Dendritic cell treated with granulocyte-macrophage colony-stimulating factor and Interleukin-4, amounts not matched to agents 40 ng/mL and 50 ng/mL, for 4 days (primary cell): ENCODE data around the gene TPST2.

Source experiments
- H3K27ac Mint-ChIP-seq: one replicate; pipeline ENCODE4 v1.8.0; 2022; ENCODE audit warnings: mild to moderate bottlenecking, mixed read lengths
- H3K27me3 Mint-ChIP-seq: one replicate; pipeline ENCODE4 v1.8.0; 2022; ENCODE audit warnings: mild to moderate bottlenecking, mixed read lengths
- H3K36me3 Mint-ChIP-seq: one replicate; pipeline ENCODE4 v1.8.0; 2022; ENCODE audit warnings: low read depth, mixed read lengths
- H3K4me1 Mint-ChIP-seq: one replicate; pipeline ENCODE4 v1.8.0; 2022; ENCODE audit warnings: low read depth, mixed read lengths
- H3K4me3 Mint-ChIP-seq: one replicate; pipeline ENCODE4 v1.8.0; 2022; ENCODE audit warnings: mild to moderate bottlenecking, moderate library complexity, mixed read lengths
- H3K9me3 Mint-ChIP-seq: one replicate; pipeline ENCODE4 v1.8.0; 2022; ENCODE audit warnings: mixed read lengths
- intact Hi-C: fragments of 100-400 bp; cut with micrococcal nuclease; formaldehyde crosslinking; loops from one replicate; pipeline ENCODE4 v1.15.0; 2022

Gene TPST2

DNA sequence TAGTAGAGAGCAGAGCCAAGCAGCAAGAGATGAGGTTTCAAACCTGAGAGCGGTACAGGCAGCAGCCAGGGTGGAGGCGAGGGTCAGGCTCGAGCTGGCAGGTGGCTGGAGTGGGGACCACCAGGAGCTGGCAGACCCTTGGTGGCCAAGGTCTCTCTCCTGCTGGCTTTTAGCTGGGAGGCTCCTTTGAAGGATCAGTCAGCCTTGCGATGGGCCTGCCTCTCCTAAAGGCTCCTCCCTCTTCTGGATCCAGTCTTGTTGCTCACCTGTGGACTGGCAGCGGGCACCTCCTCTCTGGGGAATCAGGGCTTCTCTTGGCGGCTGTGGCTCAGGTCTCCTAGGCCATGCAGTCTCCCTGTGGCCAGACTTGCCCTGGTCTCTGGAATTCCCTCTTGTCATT lies 24.8 kb downstream of the TPST2 start:
- peaks cover 39% of the 10 kb centered on the region for H3K36me3 Mint-ChIP-seq
- no peak overlapping the region for H3K4me3 Mint-ChIP-seq
- H3K27ac Mint-ChIP-seq = no peak overlapping the region
- intact Hi-C loops = no loop called here
- no peaks in the 10 kb centered on the region for H3K9me3 Mint-ChIP-seq
- no peaks in the 10 kb centered on the region for H3K27me3 Mint-ChIP-seq
- H3K4me1 Mint-ChIP-seq = peaks cover 29% of the 10 kb centered on the region

DNA sequence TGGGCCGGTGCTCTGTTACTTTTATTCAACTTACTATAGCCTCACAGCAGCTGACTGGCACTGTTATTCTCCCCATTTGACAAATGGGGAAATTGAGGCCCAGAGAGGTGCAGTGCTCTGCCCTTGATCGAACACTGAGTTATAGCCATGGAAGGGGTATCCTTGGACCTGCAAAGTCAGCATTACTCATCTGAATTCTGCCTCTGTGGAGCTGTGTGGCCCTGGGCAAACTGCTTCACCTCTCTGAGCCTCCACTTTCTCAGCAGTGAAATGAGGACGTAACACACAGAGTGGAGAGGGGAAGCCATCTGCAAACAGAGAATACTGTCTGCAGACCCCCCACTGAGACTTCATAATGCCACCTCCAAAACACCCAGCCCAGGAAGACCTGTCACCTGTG lies 25.3 kb downstream of the TPST2 start:
- peaks cover 29% of the 10 kb centered on the region for H3K4me1 Mint-ChIP-seq
- intact Hi-C loops = no loop called here
- H3K36me3 Mint-ChIP-seq = peaks cover 39% of the 10 kb centered on the region
- H3K27me3 Mint-ChIP-seq = no peaks in the 10 kb centered on the region
- H3K4me3 Mint-ChIP-seq = no peak overlapping the region
- H3K27ac Mint-ChIP-seq = no peak overlapping the region
- no peaks in the 10 kb centered on the region for H3K9me3 Mint-ChIP-seq

DNA sequence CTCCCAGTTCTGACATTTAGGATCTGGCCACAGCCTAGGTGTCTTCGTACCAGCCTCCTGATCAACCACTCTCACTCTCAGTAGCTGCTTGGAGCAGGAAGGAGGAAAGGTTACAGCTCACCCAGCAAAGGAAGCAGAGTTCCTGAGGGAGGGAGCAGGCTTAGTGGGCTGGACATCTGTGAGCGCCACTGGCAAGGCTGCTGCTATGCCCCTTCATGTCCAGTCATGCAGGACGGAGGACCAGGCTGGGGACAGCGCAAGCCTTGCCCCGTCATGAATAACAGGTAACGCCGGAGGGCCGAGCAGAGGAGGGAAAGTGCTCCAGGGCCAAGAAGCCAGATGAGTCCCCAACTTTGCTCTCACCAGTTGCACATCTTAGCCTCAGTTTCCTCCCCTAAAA lies 25.8 kb downstream of the TPST2 start:
- Mint-ChIP-seq H3K4me1 (peaks cover 29% of the 10 kb centered on the region), H3K27me3 (no peaks in the 10 kb centered on the region), H3K9me3 (no peaks in the 10 kb centered on the region), H3K36me3 (peaks cover 37% of the 10 kb centered on the region), H3K27ac (no peak overlapping the region), H3K4me3 (no peak overlapping the region)
- intact Hi-C loops = no loop called here

DNA sequence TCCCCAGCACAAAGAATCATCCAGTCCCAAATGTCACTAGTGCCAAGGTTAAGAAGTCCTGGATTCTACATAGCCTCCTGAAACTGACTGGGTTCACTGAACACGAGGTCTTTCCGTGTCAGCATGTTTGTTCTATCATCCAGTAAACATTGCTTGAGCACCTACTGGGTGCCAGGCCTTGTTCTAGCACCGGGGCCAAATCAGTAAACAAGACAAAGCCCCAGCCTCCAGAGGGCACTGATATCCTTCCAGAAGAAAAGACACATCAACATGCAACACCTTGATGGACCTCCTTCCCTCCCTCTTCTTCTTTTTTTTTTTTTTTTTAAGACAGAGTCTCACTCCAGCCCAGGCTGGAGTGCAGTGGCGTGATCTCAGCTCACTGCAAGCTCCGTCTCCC lies 26.9 kb downstream of the TPST2 start:
- no peak overlapping the region for H3K27ac Mint-ChIP-seq
- no peak overlapping the region for H3K4me3 Mint-ChIP-seq
- H3K4me1 Mint-ChIP-seq = peaks cover 35% of the 10 kb centered on the region
- intact Hi-C loops = no loop called here
- no peaks in the 10 kb centered on the region for H3K27me3 Mint-ChIP-seq
- peaks cover 39% of the 10 kb centered on the region for H3K36me3 Mint-ChIP-seq
- no peaks in the 10 kb centered on the region for H3K9me3 Mint-ChIP-seq

DNA sequence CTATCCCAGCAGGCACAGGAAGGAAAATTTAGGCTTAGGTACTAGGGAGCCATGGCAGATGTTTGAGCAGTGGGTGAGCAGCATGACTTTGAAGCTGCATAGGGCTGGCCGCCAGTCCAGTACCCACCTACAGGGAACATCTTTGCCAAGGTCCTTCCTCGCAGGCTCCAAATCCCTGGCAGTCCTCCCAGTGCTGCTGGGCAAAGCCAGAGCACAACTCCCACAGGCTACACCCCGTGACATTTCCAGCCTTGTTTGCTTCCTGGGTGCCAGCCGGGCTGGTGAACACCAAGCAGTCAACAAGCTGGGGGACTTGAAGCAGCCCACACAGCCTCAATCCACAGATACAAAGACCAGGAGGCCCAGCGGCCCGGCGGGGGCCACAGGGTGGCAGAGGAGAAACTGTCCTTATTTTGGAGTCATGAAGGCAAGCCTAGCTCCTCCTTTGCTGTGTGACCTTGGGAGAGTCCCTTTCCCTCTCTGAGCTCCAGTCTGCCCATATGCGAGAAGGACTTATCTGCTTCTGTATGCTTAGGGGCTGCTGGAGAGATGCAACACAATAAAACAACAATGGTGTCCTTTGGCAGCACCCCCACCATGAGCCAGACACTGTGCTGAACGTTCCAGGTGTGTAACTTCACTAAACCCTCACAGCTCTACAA lies 28.0 kb downstream of the TPST2 start:
- H3K4me3 Mint-ChIP-seq = no peak overlapping the region
- intact Hi-C loops = no loop called here
- H3K27ac Mint-ChIP-seq = no peak overlapping the region
- no peaks in the 10 kb centered on the region for H3K27me3 Mint-ChIP-seq
- H3K4me1 Mint-ChIP-seq = peaks cover 34% of the 10 kb centered on the region
- no peaks in the 10 kb centered on the region for H3K9me3 Mint-ChIP-seq
- peaks cover 48% of the 10 kb centered on the region for H3K36me3 Mint-ChIP-seq

DNA sequence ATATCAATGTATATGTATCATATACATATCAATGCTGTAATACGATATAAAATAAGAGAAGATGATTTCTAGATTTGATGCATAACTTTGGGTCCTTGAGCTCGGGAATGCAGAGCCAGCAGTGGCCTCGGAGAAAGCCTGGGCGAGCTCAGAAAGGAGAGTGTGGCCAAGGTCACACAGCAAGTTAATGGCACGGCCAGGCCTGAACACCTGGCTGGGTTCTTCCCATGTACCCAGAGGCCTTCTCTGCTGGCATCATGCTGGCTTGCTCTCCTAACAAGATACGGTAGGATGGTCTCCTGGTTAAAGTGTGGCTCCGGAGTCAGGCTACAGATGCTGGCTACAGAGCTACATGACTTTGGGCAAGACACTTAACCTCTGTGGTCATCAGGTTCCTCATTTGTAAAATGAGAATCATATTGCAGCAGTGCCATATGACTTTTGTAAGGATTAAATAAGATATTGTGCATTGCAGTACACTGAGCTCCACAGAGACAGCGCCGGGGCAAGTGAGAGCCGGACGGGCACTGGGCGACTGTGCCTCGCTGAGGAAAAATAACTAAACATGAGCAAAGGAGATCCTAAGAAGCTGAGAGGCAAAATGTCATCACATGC lies 29.9 kb downstream of the TPST2 start:
- Mint-ChIP-seq H3K36me3 (peaks cover 41% of the 10 kb centered on the region), H3K4me3 (no peak overlapping the region), H3K9me3 (no peaks in the 10 kb centered on the region), H3K27ac (peak overlapping the region; percentile 23), H3K27me3 (no peaks in the 10 kb centered on the region), H3K4me1 (peaks cover 26% of the 10 kb centered on the region)
- intact Hi-C loops = no loop called here

DNA sequence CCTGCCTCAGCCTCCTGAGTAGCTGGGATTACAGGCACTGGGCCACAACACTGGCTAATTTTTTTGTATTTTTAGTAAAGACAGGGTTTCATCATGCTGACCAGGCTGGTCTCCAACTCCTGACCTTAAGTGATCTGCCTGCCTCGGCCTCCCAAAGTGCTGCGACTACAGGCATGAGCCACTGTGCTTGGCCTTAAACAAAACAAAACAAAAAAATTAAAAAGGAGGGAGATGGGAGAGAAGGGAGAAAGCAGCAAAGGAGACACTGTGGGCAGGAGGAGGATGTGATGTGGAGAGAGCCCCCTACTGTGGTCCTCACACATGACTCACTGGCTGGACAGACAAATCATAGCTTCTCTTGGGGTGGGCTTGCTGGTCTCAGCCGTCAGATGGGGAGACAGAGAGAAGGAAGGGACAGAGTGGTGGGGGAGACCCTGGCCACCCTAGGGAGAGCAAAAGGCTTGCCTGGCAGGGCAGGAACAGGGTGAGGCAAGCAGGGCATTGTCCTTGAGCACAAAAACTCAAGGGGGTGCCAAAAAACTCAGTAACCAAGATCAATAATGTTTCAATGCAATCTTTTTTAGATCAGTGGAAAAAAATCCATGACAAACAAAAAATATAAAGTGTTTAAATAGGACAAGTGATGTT lies 31.6 kb downstream of the TPST2 start:
- Mint-ChIP-seq H3K9me3 (no peaks in the 10 kb centered on the region), H3K27ac (peak overlapping the region; percentile 7), H3K27me3 (no peaks in the 10 kb centered on the region), H3K4me1 (peaks cover 36% of the 10 kb centered on the region), H3K4me3 (no peak overlapping the region), H3K36me3 (peaks cover 24% of the 10 kb centered on the region)
- intact Hi-C loops = no loop called here

DNA sequence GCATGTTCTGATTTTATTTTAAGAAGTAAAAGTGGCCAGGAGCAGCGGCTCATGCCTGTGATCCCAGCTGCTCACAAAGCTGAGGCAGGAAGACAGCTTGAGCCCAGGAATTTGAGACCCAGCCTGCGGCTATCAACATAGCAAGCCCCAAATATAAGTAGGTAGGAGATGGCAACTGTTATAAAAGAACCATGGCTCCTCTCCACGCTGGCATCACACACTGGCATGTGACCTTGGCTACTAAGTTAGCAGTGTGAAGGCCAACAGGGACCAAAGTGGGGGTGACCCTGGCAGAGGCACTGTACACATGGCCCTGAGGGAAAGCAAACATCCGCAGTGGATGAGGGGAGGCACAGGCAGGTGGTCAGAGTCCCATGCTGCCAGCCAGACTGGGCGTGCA lies 33.0 kb downstream of the TPST2 start:
- intact Hi-C loops = no loop called here
- Mint-ChIP-seq H3K36me3 (peaks cover 24% of the 10 kb centered on the region), H3K27me3 (no peaks in the 10 kb centered on the region), H3K27ac (no peak overlapping the region), H3K4me1 (peaks cover 39% of the 10 kb centered on the region), H3K9me3 (no peaks in the 10 kb centered on the region), H3K4me3 (no peak overlapping the region)

DNA sequence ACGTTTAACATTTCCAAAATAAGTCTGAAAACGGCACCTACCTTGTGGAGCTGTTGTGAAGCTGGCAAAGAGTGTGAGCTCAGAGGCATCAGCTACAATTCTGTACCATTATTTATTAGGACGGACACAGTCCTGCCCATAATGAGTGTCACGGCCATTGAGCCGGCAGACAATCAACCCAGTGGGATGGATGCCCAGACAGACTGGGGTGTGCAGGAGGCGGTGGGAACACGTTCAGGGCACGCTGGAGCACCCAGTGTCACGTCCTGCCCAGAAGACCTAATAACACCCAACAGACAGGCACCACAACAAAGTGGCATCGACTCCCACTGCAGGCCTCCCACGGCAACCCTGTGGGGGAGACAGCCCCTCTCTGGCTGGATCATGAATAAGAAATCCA lies 34.5 kb downstream of the TPST2 start:
- no peak overlapping the region for H3K27ac Mint-ChIP-seq
- peaks cover 33% of the 10 kb centered on the region for H3K4me1 Mint-ChIP-seq
- H3K9me3 Mint-ChIP-seq = no peaks in the 10 kb centered on the region
- H3K36me3 Mint-ChIP-seq = peaks cover 36% of the 10 kb centered on the region
- intact Hi-C loops = no loop called here
- H3K4me3 Mint-ChIP-seq = no peak overlapping the region
- H3K27me3 Mint-ChIP-seq = no peaks in the 10 kb centered on the region

DNA sequence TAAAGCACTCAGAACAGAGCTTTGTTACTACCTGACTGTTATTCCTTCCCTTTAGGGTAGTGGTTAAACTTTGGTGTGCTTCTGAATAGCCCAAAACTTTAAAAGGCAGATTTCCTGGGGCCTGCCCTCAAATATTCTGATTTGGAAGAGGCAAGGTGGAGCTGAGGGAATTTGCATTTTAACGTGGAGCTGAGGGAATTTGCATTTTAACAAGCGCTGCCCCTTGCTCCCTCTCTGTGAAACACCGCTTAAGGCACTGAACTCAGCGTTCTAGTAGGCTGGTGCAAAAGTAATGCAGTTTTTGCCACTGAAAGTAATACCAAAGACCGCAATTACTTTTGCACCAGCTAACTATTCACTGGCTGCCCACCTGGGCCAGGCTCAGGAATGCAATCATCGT lies 35.0 kb downstream of the TPST2 start:
- Mint-ChIP-seq H3K36me3 (peaks cover 41% of the 10 kb centered on the region), H3K27me3 (no peaks in the 10 kb centered on the region), H3K4me1 (peaks cover 33% of the 10 kb centered on the region), H3K9me3 (no peaks in the 10 kb centered on the region), H3K4me3 (no peak overlapping the region), H3K27ac (no peak overlapping the region)
- intact Hi-C loops = no loop called here

DNA sequence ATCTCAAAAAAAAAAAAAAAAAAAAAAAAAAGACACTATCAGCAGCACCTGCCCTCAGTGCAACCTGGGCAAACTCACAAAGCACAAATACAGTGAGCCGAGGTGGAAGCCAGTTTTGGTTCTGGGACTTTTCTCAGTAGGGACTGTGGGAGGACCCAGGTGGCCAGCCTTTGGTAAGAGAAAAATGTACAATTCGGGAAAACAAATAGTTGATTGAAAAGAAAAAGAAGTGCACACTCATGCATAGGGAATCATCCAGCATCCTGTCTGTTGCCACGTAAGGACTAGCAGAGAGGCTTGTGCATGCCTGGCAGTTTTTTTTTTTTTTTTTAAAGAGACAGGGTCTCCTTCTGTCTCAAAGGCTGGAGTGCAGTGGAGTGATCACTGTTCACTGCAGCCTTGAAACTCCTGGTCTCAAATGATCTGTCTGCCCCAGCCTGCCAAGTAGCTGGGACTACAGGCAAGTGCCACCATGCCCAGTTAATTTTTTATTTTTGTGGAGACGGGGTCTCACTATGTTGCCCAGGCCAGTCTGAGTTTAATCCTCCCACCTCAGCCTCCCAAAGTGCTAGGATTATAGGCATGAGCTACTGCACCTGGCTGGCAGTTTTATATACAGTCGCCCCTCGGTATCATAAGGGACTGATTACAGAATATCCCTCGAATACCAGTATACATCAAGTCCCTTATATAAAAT lies 36.7 kb downstream of the TPST2 start:
- intact Hi-C loops = no loop called here
- H3K4me1 Mint-ChIP-seq = peaks cover 30% of the 10 kb centered on the region
- peaks cover 41% of the 10 kb centered on the region for H3K36me3 Mint-ChIP-seq
- H3K27ac Mint-ChIP-seq = no peak overlapping the region
- no peaks in the 10 kb centered on the region for H3K27me3 Mint-ChIP-seq
- no peak overlapping the region for H3K4me3 Mint-ChIP-seq
- H3K9me3 Mint-ChIP-seq = no peaks in the 10 kb centered on the region

DNA sequence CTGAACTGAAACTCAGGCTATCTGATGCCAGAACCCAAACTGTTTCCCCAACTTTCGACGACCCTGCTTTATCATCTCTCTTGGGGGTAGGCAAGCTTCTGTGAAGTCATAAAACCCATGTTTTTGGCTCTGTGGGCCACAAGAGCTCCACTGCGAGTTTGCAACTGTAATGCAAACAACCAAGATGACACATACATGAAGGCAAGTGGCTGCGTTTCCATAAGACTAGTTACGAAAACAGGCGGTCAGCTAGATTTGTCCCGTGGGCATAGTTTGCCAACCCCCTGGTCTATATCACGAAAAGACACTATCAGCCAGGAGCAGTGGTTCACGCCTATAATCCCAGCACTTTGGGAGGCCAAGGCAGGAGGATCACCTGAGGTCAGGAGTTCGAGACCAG lies 37.5 kb downstream of the TPST2 start:
- intact Hi-C loops = no loop called here
- Mint-ChIP-seq H3K27ac (no peak overlapping the region), H3K4me1 (peaks cover 34% of the 10 kb centered on the region), H3K4me3 (no peak overlapping the region), H3K27me3 (no peaks in the 10 kb centered on the region), H3K9me3 (no peaks in the 10 kb centered on the region), H3K36me3 (peaks cover 39% of the 10 kb centered on the region)

DNA sequence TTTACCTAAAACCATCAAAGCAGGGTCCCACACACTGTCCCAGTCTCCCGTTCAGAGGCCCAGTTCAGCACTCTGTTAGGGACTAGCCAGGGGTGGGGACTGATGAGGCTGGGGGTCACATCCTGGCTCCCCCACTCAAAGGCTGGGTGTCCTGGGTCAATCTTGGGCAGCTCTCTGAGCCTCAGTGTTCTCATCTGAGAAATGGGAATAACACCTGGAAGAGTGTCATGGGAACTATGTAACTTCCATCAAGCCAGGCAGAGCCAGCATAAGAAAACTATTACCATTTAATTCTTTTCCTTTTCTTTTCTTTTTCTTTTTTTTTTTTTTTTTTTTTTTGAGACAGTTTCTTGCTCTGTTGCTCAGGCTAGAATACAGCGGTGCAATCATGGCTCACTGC lies 38.4 kb downstream of the TPST2 start:
- Mint-ChIP-seq H3K4me3 (no peak overlapping the region), H3K9me3 (no peaks in the 10 kb centered on the region), H3K36me3 (peaks cover 43% of the 10 kb centered on the region), H3K27me3 (no peaks in the 10 kb centered on the region), H3K4me1 (peaks cover 43% of the 10 kb centered on the region), H3K27ac (no peak overlapping the region)
- intact Hi-C loops = no loop called here

DNA sequence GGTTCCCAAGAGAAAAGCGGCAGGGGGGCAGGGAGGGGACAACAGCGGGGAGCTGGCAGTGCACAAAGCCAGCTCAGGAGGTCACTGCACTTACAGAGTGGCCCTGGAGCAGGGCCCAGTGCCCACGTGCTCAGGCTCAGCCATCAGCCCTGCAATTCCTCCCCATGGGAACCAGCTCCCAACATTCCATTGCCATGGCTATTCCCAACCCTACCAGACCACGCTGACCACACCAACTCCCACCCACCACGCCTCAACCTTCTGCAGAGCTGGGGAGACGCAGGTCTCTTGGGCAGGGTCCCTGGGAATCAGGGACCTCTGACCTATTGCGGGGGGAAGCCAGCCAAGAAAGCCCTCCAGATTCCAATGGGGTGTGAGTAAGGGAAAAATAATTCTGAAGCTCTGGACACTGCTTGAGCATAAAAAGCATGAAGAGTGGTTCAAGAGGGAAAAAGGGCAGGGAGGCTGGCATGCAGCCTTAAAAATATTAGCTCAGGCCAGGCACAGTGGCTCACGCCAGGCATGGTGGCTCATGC lies 39.4 kb downstream of the TPST2 start:
- Mint-ChIP-seq H3K4me1 (peaks cover 50% of the 10 kb centered on the region), H3K4me3 (no peak overlapping the region), H3K27ac (no peak overlapping the region), H3K36me3 (peaks cover 49% of the 10 kb centered on the region), H3K9me3 (no peaks in the 10 kb centered on the region), H3K27me3 (no peaks in the 10 kb centered on the region)
- intact Hi-C loops = no loop called here
